ENCODE results near the gene RTN4.

The RTN4 gene

GRCh38 chr2:54954158-54954557, 96.1 kb downstream of the RTN4 start:
- TF ChIP-seq TAF1 (IDR thresholded peaks at IDR 0.05; ENCODE audit: low read depth, low read length) (no peak), POU2F2 (IDR thresholded peaks at IDR 0.05; ENCODE audit: low read depth, low read length) (no peak), PAX5 (IDR thresholded peaks at IDR 0.05; ENCODE audit: insufficient read depth, low read length, severe bottlenecking) (no peak), POLR2AphosphoS5 (IDR thresholded peaks at IDR 0.05; ENCODE audit: low read depth, low read length) (no peak), POLR2A (IDR thresholded peaks at IDR 0.05; ENCODE audit: low read depth, low read length) (no peak), SPI1 (IDR thresholded peaks at IDR 0.05; ENCODE audit: low read depth, low read length) (no peak)
- FAIRE-seq, result no peak

GRCh38 chr2:54952978-54953456, 97.2 kb downstream of the RTN4 start:
- TF ChIP-seq POLR2AphosphoS5 (IDR thresholded peaks at IDR 0.05; ENCODE audit: low read depth, low read length), result no peak
- no peak for TF ChIP-seq PAX5 (IDR thresholded peaks at IDR 0.05; ENCODE audit: insufficient read depth, low read length, severe bottlenecking)
- no peak for TF ChIP-seq POLR2A (IDR thresholded peaks at IDR 0.05; ENCODE audit: low read depth, low read length)
- no peak for TF ChIP-seq TAF1 (IDR thresholded peaks at IDR 0.05; ENCODE audit: low read depth, low read length)
- TF ChIP-seq POU2F2 (IDR thresholded peaks at IDR 0.05; ENCODE audit: low read depth, low read length), result no peak
- TF ChIP-seq SPI1 (IDR thresholded peaks at IDR 0.05; ENCODE audit: low read depth, low read length), result no peak
- no peak for FAIRE-seq
- no peak for DNase-seq (ENCODE audit: insufficient read length, low spot score)

More at GRCh38 chr2:54954158-54954557, 96.1 kb downstream of the RTN4 start:
- no peak for DNase-seq (ENCODE audit: insufficient read length, low spot score)

GRCh38 chr2:54952425-54952824, 97.8 kb downstream of the RTN4 start:
- no peak for TF ChIP-seq SPI1 (IDR thresholded peaks at IDR 0.05; ENCODE audit: low read depth, low read length)
- TF ChIP-seq POU2F2 (IDR thresholded peaks at IDR 0.05; ENCODE audit: low read depth, low read length), result no peak
- no peak for TF ChIP-seq PAX5 (IDR thresholded peaks at IDR 0.05; ENCODE audit: insufficient read depth, low read length, severe bottlenecking)
- TF ChIP-seq POLR2A (IDR thresholded peaks at IDR 0.05; ENCODE audit: low read depth, low read length), result no peak
- no peak for TF ChIP-seq TAF1 (IDR thresholded peaks at IDR 0.05; ENCODE audit: low read depth, low read length)
- no peak for TF ChIP-seq POLR2AphosphoS5 (IDR thresholded peaks at IDR 0.05; ENCODE audit: low read depth, low read length)
- DNase-seq (ENCODE audit: insufficient read length, low spot score) (no peak), FAIRE-seq (no peak)

GRCh38 chr2:54950811-54951210, 99.4 kb downstream of the RTN4 start:
- no peak for DNase-seq (ENCODE audit: insufficient read length, low spot score)
- no peak for TF ChIP-seq POLR2AphosphoS5 (IDR thresholded peaks at IDR 0.05; ENCODE audit: low read depth, low read length)
- no peak for TF ChIP-seq POLR2A (IDR thresholded peaks at IDR 0.05; ENCODE audit: low read depth, low read length)
- no peak for TF ChIP-seq POU2F2 (IDR thresholded peaks at IDR 0.05; ENCODE audit: low read depth, low read length)
- FAIRE-seq, result no peak

- DNase-seq (ENCODE audit: insufficient read length, low spot score) (no peak), FAIRE-seq (no peak)
- no peak for TF ChIP-seq POLR2A (IDR thresholded peaks at IDR 0.05; ENCODE audit: low read depth, low read length)
- no peak for TF ChIP-seq SPI1 (IDR thresholded peaks at IDR 0.05; ENCODE audit: low read depth, low read length)
- TF ChIP-seq TAF1 (IDR thresholded peaks at IDR 0.05; ENCODE audit: low read depth, low read length), result no peak
- no peak for TF ChIP-seq PAX5 (IDR thresholded peaks at IDR 0.05; ENCODE audit: insufficient read depth, low read length, severe bottlenecking)
- TF ChIP-seq POU2F2 (IDR thresholded peaks at IDR 0.05; ENCODE audit: low read depth, low read length), result no peak
- no peak for TF ChIP-seq POLR2AphosphoS5 (IDR thresholded peaks at IDR 0.05; ENCODE audit: low read depth, low read length)
These were observed 100.8 kb downstream of the RTN4 start for GRCh38 chr2:54949431-54949830.

GRCh38 chr2:54948120-54948519, 102.1 kb downstream of the RTN4 start:
- no peak for FAIRE-seq
- no peak for TF ChIP-seq TAF1 (IDR thresholded peaks at IDR 0.05; ENCODE audit: low read depth, low read length)
- TF ChIP-seq SPI1 (IDR thresholded peaks at IDR 0.05; ENCODE audit: low read depth, low read length), result no peak
- TF ChIP-seq PAX5 (IDR thresholded peaks at IDR 0.05; ENCODE audit: insufficient read depth, low read length, severe bottlenecking), result no peak
- no peak for TF ChIP-seq POLR2AphosphoS5 (IDR thresholded peaks at IDR 0.05; ENCODE audit: low read depth, low read length)
- TF ChIP-seq POU2F2 (IDR thresholded peaks at IDR 0.05; ENCODE audit: low read depth, low read length), result no peak
- TF ChIP-seq POLR2A (IDR thresholded peaks at IDR 0.05; ENCODE audit: low read depth, low read length), result no peak
- no peak for DNase-seq (ENCODE audit: insufficient read length, low spot score)

GRCh38 chr2:54947646-54948045, 102.6 kb downstream of the RTN4 start:
- FAIRE-seq (no peak), DNase-seq (ENCODE audit: insufficient read length, low spot score) (no peak)
- TF ChIP-seq POLR2AphosphoS5 (IDR thresholded peaks at IDR 0.05; ENCODE audit: low read depth, low read length), result no peak
- TF ChIP-seq SPI1 (IDR thresholded peaks at IDR 0.05; ENCODE audit: low read depth, low read length), result no peak
- no peak for TF ChIP-seq PAX5 (IDR thresholded peaks at IDR 0.05; ENCODE audit: insufficient read depth, low read length, severe bottlenecking)
- TF ChIP-seq TAF1 (IDR thresholded peaks at IDR 0.05; ENCODE audit: low read depth, low read length), result no peak
- TF ChIP-seq POU2F2 (IDR thresholded peaks at IDR 0.05; ENCODE audit: low read depth, low read length), result no peak
- no peak for TF ChIP-seq POLR2A (IDR thresholded peaks at IDR 0.05; ENCODE audit: low read depth, low read length)

GRCh38 chr2:54947136-54947535, 103.1 kb downstream of the RTN4 start:
- no peak for DNase-seq (ENCODE audit: insufficient read length, low spot score)
- TF ChIP-seq POU2F2 (IDR thresholded peaks at IDR 0.05; ENCODE audit: low read depth, low read length), result no peak
- TF ChIP-seq SPI1 (IDR thresholded peaks at IDR 0.05; ENCODE audit: low read depth, low read length), result no peak
- TF ChIP-seq TAF1 (IDR thresholded peaks at IDR 0.05; ENCODE audit: low read depth, low read length), result no peak
- FAIRE-seq, result no peak

- DNase-seq (ENCODE audit: insufficient read length, low spot score), result no peak
- no peak for TF ChIP-seq POLR2A (IDR thresholded peaks at IDR 0.05; ENCODE audit: low read depth, low read length)
- TF ChIP-seq POLR2AphosphoS5 (IDR thresholded peaks at IDR 0.05; ENCODE audit: low read depth, low read length), result no peak
- TF ChIP-seq TAF1 (IDR thresholded peaks at IDR 0.05; ENCODE audit: low read depth, low read length), result no peak
- TF ChIP-seq PAX5 (IDR thresholded peaks at IDR 0.05; ENCODE audit: insufficient read depth, low read length, severe bottlenecking), result no peak
- TF ChIP-seq SPI1 (IDR thresholded peaks at IDR 0.05; ENCODE audit: low read depth, low read length), result no peak
- TF ChIP-seq POU2F2 (IDR thresholded peaks at IDR 0.05; ENCODE audit: low read depth, low read length), result no peak
- FAIRE-seq, result no peak
These were observed 103.9 kb downstream of the RTN4 start for GRCh38 chr2:54946220-54946805.

All from GM12891 (cell line).